ENCODE data around the gene CALML4.
"Not testable (repeated sequence)": the region's sequence is repeated elsewhere in the genome, so short reads cannot be mapped to it uniquely, and the experiment has no call there.

DNA sequence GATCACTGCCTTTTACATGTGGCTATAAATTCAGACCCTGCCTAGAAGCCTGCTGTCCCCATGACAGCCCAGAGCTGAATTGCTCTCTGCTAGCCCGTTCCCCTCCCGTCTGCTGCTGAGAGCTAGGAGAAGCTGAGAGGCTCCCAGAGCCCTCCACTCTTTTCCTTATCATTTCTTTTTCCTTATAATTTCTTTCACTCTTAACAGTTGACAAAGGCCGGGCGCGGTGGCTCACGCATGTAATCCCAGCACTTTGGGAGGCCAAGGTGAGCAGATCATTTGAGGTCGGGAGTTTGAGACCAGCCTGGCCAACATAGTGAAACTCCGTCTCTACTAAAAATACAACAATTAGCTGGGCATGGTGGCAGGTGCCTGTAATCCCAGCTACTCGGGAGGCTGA lies 29.4 kb upstream of the CALML4 start:
- TF ChIP-seq CTCF (IDR thresholded peaks at IDR 0.05; ENCODE audit: low read depth, low read length); POLR2A (IDR thresholded peaks at IDR 0.05; ENCODE audit: extremely low read depth, insufficient read length): not testable (repeated sequence)
- TF ChIP-seq, protein P1, sequence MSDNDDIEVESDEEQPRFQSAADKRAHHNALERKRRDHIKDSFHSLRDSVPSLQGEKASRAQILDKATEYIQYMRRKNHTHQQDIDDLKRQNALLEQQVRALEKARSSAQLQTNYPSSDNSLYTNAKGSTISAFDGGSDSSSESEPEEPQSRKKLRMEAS (IDR thresholded peaks at IDR 0.05; ENCODE audit: low read depth, low read length) = not testable (repeated sequence)
